ENCODE measurements around the gene WIF1.

WIF1 gene

DNA sequence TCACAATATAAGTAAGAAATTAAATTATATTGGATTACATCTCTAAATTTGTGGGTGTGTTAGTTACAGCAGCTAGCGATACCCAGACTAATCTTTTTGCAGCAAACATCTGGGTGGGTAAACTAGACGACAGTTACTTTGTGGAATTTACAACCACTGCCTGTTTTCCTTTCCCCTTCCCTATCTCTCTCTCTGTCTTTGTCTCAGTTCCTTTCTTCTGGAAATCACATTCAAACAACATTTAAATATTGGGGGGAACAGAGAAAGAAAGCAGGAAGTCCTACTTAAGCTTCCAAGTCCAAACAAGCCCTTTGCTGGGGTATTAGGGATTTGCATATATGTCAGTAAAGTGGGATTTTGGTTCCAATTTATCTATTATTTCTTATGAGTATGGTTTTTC lies 97.6 kb downstream of the WIF1 start:
- in situ Hi-C loops (cut with MboI; ENCODE audit: low sequenced_read_pairs): no loop called here

DNA sequence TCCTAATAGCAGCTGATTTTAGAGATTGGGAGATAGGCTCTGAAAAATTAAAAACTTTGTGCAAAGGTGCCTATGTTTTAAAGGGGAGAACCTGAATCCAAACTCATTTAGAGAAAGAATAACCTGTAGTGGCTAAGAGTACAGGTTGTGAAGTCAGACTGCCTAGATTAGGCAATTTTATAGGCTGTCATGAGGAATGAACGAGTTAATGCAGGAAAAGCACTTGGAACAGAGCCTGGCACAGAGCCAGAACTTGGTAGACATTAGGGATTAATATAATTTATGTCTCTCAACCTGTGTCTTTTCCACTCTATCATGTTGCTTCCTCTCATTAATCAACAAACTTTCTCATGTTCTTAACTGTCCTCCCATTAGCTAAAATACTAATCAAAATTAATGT lies 98.1 kb downstream of the WIF1 start:
- in situ Hi-C loops (cut with MboI; ENCODE audit: low sequenced_read_pairs): no loop called here

DNA sequence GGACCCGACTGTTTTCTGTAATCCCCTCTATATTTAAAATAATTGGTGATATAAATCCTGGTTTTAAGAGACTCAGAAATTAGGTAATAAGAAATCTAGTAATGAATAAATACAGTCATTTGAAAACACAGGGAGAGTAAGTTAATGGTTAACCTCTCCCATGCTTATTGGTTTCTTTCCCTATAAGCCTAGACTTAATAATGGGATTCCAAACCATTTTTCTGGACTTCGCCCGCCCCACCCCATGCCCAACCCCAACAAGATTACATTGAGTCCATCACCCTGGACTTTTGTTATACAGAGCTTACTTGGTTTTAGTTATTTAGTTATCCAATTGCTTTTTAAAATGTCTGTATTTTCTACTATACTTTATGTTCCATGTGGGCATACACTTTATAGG lies 98.7 kb downstream of the WIF1 start:
- in situ Hi-C loops (cut with MboI; ENCODE audit: low sequenced_read_pairs): no loop called here

DNA sequence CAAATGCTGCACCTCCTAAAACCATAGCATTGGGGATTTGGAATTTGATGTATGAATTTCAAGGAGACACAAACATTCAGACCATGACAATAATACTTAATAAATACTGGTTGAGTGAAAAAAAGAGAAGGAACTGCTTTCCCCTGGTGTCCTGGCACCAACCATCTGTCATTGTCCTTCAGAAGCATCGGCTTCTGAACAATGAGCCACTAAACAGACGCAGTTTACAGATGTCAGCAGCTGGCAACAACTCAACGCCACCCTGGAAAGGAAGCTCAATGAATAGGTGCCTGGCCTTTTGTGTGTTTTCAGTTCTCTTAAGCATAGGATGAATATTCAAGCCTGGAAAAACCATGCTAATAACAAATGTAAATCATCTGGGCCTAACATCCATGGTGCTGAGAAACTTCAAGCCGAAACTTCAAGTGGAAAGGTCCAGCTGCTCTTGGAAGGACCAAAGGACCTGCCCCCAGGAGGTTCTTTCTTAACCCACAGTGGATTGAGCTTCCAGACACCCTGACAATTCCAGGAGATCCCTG lies 101.3 kb downstream of the WIF1 start:
- in situ Hi-C loops (cut with MboI; ENCODE audit: low sequenced_read_pairs): no loop called here

DNA sequence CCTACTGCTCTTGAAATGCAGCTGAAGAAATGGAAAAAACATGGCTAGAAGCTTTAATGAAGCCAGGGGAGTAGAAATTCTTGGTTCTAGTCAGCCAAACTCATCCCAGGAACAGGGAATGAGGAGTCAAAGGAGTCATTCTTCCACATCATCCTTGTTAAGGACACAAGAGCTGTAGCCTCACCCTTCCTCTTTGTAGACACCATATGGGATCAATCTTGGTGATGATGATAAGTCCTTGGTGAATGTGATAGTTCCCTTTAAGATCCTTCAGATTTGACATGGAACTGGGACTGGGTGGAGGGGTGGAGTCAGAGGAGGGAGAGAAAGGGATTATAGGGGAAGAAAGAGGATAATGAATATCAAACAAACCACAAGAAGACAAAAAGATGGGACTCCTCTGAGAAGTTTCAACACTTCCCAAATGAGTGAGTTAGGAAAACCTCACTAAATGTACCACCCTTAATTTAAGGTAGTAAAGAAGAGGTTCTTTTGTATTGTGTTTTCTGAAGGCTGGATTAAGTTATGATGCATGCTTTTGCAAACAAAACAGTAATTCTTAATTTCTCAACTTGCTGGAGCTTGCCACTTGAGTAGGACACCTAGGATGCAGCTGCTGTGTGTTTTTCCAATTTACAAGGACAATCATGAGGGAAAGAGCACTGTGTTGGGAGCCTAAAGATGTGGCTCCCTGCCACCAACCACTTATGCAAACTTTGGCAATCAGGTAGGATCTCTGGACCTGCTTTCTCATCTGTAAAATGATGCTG lies 104.0 kb downstream of the WIF1 start:
- in situ Hi-C loops (cut with MboI; ENCODE audit: low sequenced_read_pairs): no loop called here

DNA sequence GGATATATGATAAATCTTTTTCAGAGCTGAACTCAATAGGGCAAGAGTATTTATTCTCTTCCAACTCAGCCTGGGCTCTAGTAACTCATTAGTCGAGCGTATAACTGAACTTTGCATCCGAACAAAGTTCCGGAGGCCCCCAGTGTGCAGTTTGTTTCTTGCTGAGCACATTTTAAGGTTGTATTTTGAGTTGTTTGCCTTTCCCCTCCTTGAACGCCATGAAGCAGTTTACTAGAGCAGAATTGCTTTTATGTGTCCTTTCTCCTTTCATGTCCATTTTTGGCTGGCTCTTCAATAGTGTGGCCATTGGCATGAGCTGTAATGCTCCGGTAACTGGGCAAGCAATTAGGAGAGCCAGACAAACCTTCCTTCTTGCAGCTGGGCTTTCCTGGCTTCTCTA lies 105.3 kb downstream of the WIF1 start:
- in situ Hi-C loops (cut with MboI; ENCODE audit: low sequenced_read_pairs): no loop called here

DNA sequence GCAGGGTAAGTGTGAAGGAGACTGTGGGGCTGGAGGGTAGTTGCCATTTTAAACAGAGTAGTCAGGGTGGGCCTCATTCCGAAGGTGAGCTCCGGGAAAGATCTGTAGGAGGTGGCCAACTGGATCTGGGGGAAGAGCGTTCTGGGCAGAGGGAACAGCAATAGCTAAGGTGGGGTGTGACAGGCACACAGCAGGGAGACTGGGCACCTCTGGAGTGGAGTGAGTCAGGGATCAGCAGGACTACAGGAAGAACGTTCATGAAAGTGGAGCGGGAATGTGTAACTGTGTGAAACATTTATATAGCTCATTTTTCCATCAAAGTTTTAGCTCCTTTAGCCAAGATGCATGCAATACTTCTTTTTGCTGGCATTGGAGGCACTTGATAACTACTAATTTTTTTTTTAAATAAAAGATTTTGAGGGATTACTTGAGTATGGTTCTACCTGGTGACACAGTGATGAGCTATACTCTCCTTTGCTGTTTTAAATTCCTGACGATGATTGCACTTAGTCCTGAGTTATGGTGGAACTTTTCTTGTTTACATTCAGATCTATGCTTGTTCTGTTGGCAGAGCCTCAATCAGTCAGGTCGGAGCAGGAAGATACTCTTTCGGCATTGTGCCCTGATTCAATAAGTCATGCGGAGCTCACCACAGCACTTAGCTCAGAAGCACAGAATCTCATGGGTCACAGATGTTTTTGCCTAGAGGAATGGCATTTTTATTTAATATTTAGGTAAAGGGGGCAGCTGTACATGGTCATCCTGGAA lies 106.4 kb downstream of the WIF1 start:
- in situ Hi-C loops (cut with MboI; ENCODE audit: low sequenced_read_pairs): no loop called here

DNA sequence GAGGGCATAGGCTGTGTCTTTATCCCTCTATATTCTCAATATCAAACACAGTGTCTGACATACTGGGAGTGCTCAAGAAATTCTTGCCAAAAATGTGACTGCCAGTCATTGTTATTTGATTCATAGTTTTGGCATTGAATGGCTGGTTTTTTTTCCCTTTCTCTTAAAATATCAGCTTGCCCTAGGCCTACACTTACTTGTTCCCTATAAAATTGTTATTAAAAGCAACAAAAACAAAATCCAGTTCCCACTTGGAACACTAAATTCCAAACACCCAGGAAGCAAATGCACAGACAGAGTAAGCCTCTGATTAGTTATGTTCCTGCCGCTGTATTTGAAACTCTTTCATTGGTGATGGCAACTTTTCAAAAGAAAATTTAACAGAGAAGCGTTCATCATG lies 110.7 kb downstream of the WIF1 start:
- in situ Hi-C loops (cut with MboI; ENCODE audit: low sequenced_read_pairs): no loop called here

DNA sequence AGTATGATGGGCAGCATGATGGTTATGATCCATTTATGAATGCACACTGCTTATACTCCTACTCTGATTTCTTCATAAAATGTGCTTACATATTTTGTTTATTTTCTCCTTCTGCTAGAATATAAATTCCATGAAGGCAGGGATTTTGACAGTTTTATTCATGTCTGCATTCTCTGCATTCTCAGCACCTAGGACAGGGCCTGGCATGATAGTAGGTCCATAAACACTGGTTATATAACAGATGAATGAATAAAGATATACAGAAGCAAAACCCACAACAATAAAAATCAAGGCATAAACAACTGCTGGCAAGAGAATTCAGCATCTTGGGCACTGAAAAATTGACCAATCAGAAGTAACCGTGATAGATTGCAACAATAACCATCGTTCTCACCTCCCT lies 115.4 kb downstream of the WIF1 start:
- in situ Hi-C loops (cut with MboI; ENCODE audit: low sequenced_read_pairs): no loop called here

DNA sequence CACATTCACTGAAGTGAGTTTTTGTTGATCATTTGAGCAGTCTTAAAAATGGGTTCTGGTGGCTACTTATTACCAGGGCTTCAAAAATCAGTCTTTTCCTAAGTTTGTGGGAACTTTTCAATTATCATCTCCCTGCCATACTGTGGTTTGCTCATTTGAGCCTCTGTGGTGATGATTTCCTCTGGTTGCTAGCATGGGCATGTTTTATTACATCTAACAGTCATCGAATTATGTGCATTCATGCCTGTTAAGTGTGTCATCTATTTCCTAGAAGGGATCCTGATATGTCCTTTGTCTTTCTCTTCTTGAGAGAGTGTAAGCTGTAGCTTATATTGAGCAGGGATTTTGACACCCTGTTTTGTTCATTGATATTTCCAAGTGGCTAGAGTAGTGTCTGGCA lies 116.8 kb downstream of the WIF1 start:
- in situ Hi-C loops (cut with MboI; ENCODE audit: low sequenced_read_pairs): no loop called here
